HepG2 (cell line): ENCODE data around the gene TLL2. TPM values are rescaled to one million over a fixed set of nuclear protein-coding genes. Genes with fewer than 3 reads are reported as not detected.

Source experiments
- AGO1 ChIP-seq: fragments of 200-400 bp; formaldehyde crosslinking; IDR thresholded peaks from 2 replicates; pipeline ENCODE4 v1.6.1; 2017; ENCODE audit warnings: mild to moderate bottlenecking, low read depth, low read length, moderate library complexity; ENCODE audit not compliant: poor library complexity, severe bottlenecking
- FOXK1 ChIP-seq: sonication (generic); formaldehyde crosslinking; IDR thresholded peaks from 2 replicates; pipeline ENCODE4 v1.4.0; 2020; ENCODE audit warnings: low read depth, missing genetic modification reagents, borderline replicate concordance
- HNF4G ChIP-seq, 2 experiments: sonication (generic) in 1 of 2; formaldehyde crosslinking in 1 of 2; IDR thresholded peaks; 2 replicates each; pipeline versions ENCODE4 v1.4.0 to v1.6.1; 2011 to 2020; ENCODE audit warnings: borderline replicate concordance in 2 of 2, low read depth in 2 of 2, mild to moderate bottlenecking in 2 of 2, low read length in 1 of 2, missing genetic modification reagents in 1 of 2, moderate library complexity in 1 of 2
- HNRNPLL ChIP-seq: fragments of 200-400 bp; formaldehyde crosslinking; IDR thresholded peaks from 2 replicates; pipeline ENCODE4 v1.6.1; 2017; ENCODE audit warnings: mild to moderate bottlenecking, low read depth, low read length; ENCODE audit not compliant: poor library complexity, severe bottlenecking
- HNRNPUL1 ChIP-seq: fragments of 200-400 bp; formaldehyde crosslinking; IDR thresholded peaks from 2 replicates; pipeline ENCODE4 v1.6.1; 2017; ENCODE audit warnings: low read depth, mild to moderate bottlenecking, low read length, moderate library complexity
- NCOA5 ChIP-seq: sonication (generic); formaldehyde crosslinking; IDR thresholded peaks from 2 replicates; pipeline ENCODE4 v1.4.0; 2020; ENCODE audit warnings: missing genetic modification reagents
- NRL ChIP-seq: sonication (generic); formaldehyde crosslinking; IDR thresholded peaks from 2 replicates; pipeline ENCODE4 v1.5.0; 2020; ENCODE audit warnings: missing genetic modification reagents, mild to moderate bottlenecking, moderate library complexity, borderline replicate concordance
- PHF21A ChIP-seq: sonication (generic); formaldehyde crosslinking; IDR thresholded peaks from 2 replicates; pipeline ENCODE4 v1.5.0; 2020; ENCODE audit warnings: mild to moderate bottlenecking, missing genetic modification reagents
- REL ChIP-seq: sonication (generic); formaldehyde crosslinking; conservative IDR thresholded peaks from 2 replicates; pipeline ENCODE4 v1.8.0; 2022; ENCODE audit warnings: mild to moderate bottlenecking, missing genetic modification reagents, moderate library complexity
- UBTF ChIP-seq: sonication (generic); formaldehyde crosslinking; IDR thresholded peaks from 2 replicates; pipeline ENCODE4 v1.4.0; 2020; ENCODE audit warnings: mild to moderate bottlenecking, missing genetic modification reagents
- ZNF512 ChIP-seq: sonication (generic); formaldehyde crosslinking; IDR thresholded peaks from 2 replicates; pipeline ENCODE4 v1.4.0; 2020; ENCODE audit warnings: mild to moderate bottlenecking, missing genetic modification reagents
- ZNF773 ChIP-seq: sonication (generic); formaldehyde crosslinking; IDR thresholded peaks from 2 replicates; pipeline ENCODE4 v1.4.0; 2020; ENCODE audit warnings: missing genetic modification reagents, borderline replicate concordance
- polyA plus RNA-seq, 8 experiments: library from polyadenylated mRNA; depleted of rRNA in 3 of 8; stranded (reverse) in 7 of 8; unstranded in 1 of 8; fragments of >200 nt; fragmentation: Illumina TruSeq in 4 of 8; extraction: Trizol in 4 of 8; gene quantifications; 2 replicates each; pipeline versions ENCODE4 v1.2.1 to v1.2.3, GENCODE V29; 2011 to 2016; ENCODE audit warnings: low read depth in 4 of 8, missing spikeins in 1 of 8, mixed read lengths in 1 of 8; ENCODE audit not compliant: insufficient read depth in 1 of 8
- total RNA-seq, 5 experiments: library from RNA; depleted of rRNA; stranded (reverse); fragments of >200 nt; fragmentation: Illumina TruSeq; extraction: Trizol; gene quantifications; 2 replicates each; pipeline ENCODE4 v1.2.3, GENCODE V29; 2016; ENCODE audit warnings: low read depth in 1 of 5
- TF ChIP-seq, protein P1 (sequence below): sonication (generic); formaldehyde crosslinking; IDR thresholded peaks from 2 replicates; pipeline ENCODE4 v1.5.1; 2020; ENCODE audit warnings: mild to moderate bottlenecking, missing genetic modification reagents, moderate library complexity
- TF ChIP-seq, protein P2 (sequence below): sonication (generic); formaldehyde crosslinking; IDR thresholded peaks from 2 replicates; pipeline ENCODE4 v1.5.0; 2020; ENCODE audit warnings: mild to moderate bottlenecking, missing genetic modification reagents, borderline replicate concordance

Gene TLL2
- total and polyA plus RNA-seq, 2 of the 13 experiments (the other 11 are each of a cell fraction or from before 2014, with no cell fraction given), result 0.09 TPM; not detected in 1

GRCh38 chr10:96512524-96513304 lies 1.0 kb downstream of the TLL2 start (continued):
- TF ChIP-seq UBTF (CRISPR knock-in tag) (peak; percentile 49; the same call in 1 of the 2 replicates), REL (CRISPR knock-in tag) (0 out of 2 replicates have a peak, but pooled peaks have one; percentile 1), AGO1 (peak; percentile 2), NCOA5 (CRISPR knock-in tag) (no peak), NRL (CRISPR knock-in tag) (peak; percentile 42; the same call in 1 of the 2 replicates), HNRNPLL (peak; percentile 79), ZNF773 (no peak), ZNF512 (CRISPR knock-in tag) (no peak), HNF4G (IDR thresholded peaks at IDR 0.05; ENCODE audit: borderline replicate concordance, low read depth, low read length) (no peak), HNF4G (CRISPR knock-in tag; IDR thresholded peaks at IDR 0.05; ENCODE audit: borderline replicate concordance, low read depth) (no peak), PHF21A (CRISPR knock-in tag) (peak; percentile 38; the same call in 1 of the 2 replicates), HNRNPUL1 (no peak), FOXK1 (CRISPR knock-in tag) (no peak)
- TF ChIP-seq, protein P1, sequence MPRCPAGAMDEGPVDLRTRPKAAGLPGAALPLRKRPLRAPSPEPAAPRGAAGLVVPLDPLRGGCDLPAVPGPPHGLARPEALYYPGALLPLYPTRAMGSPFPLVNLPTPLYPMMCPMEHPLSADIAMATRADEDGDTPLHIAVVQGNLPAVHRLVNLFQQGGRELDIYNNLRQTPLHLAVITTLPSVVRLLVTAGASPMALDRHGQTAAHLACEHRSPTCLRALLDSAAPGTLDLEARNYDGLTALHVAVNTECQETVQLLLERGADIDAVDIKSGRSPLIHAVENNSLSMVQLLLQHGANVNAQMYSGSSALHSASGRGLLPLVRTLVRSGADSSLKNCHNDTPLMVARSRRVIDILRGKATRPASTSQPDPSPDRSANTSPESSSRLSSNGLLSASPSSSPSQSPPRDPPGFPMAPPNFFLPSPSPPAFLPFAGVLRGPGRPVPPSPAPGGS, result 0 out of 2 replicates have a peak, but pooled peaks have one; percentile 20
- TF ChIP-seq, protein P2, sequence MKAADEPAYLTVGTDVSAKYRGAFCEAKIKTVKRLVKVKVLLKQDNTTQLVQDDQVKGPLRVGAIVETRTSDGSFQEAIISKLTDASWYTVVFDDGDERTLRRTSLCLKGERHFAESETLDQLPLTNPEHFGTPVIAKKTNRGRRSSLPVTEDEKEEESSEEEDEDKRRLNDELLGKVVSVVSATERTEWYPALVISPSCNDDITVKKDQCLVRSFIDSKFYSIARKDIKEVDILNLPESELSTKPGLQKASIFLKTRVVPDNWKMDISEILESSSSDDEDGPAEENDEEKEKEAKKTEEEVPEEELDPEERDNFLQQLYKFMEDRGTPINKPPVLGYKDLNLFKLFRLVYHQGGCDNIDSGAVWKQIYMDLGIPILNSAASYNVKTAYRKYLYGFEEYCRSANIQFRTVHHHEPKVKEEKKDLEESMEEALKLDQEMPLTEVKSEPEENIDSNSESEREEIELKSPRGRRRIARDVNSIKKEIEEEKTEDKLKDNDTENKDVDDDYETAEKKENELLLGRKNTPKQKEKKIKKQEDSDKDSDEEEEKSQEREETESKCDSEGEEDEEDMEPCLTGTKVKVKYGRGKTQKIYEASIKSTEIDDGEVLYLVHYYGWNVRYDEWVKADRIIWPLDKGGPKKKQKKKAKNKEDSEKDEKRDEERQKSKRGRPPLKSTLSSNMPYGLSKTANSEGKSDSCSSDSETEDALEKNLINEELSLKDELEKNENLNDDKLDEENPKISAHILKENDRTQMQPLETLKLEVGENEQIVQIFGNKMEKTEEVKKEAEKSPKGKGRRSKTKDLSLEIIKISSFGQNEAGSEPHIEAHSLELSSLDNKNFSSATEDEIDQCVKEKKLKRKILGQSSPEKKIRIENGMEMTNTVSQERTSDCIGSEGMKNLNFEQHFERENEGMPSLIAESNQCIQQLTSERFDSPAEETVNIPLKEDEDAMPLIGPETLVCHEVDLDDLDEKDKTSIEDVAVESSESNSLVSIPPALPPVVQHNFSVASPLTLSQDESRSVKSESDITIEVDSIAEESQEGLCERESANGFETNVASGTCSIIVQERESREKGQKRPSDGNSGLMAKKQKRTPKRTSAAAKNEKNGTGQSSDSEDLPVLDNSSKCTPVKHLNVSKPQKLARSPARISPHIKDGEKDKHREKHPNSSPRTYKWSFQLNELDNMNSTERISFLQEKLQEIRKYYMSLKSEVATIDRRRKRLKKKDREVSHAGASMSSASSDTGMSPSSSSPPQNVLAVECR (CRISPR knock-in tag), result peak; percentile 36; the same call in 1 of the 2 replicates
